Right kidney (tissue), 1 donor: ENCODE results near the gene SUN3.
A peak's percentile ranks its signal among the peaks of the same experiment; 100 is the strongest.

Experiments used
- DNase-seq: peaks from one replicate; pipeline ENCODE4 v3.0.0-alpha.2; 2016

SUN3 gene

GRCh38 chr7:47978790-47979144, 50.1 kb downstream of the SUN3 start:
- DNase-seq, result no peak

- DNase-seq, result no peak
Observed at GRCh38 chr7:47973739-47974138, 55.2 kb downstream of the SUN3 start.

- no peak for DNase-seq
Observed at GRCh38 chr7:47970761-47971160, 58.1 kb downstream of the SUN3 start.

- DNase-seq, result no peak
Observed at GRCh38 chr7:47968847-47969774, 59.8 kb downstream of the SUN3 start.

GRCh38 chr7:47967708-47968107, 61.2 kb downstream of the SUN3 start:
- DNase-seq, result no peak

- DNase-seq, result no peak
Observed at GRCh38 chr7:47967123-47967522, 61.8 kb downstream of the SUN3 start.

GRCh38 chr7:47965456-47965855, 63.5 kb downstream of the SUN3 start:
- DNase-seq, result no peak

- no peak for DNase-seq
Observed at GRCh38 chr7:47962262-47962661, 66.6 kb downstream of the SUN3 start.

- no peak for DNase-seq
Observed at GRCh38 chr7:47957156-47957555, 71.8 kb downstream of the SUN3 start.

- no peak for DNase-seq
Observed at GRCh38 chr7:47956220-47956619, 72.7 kb downstream of the SUN3 start.

GRCh38 chr7:47954231-47954911, 74.5 kb downstream of the SUN3 start:
- DNase-seq, result no peak

- DNase-seq, result no peak
Observed at GRCh38 chr7:47953822-47954221, 75.1 kb downstream of the SUN3 start.

- DNase-seq, result no peak
Observed at GRCh38 chr7:47952224-47952623, 76.7 kb downstream of the SUN3 start.

- DNase-seq, result no peak
Observed at GRCh38 chr7:47951374-47951773, 77.5 kb downstream of the SUN3 start.

GRCh38 chr7:47950714-47951113, 78.2 kb downstream of the SUN3 start:
- DNase-seq, result no peak

- DNase-seq, result no peak
Observed at GRCh38 chr7:47949703-47950102, 79.2 kb downstream of the SUN3 start.

- DNase-seq, result no peak
Observed at GRCh38 chr7:47948141-47948790, 80.6 kb downstream of the SUN3 start, which contains the start of gene PKD1L1. PKD1L1 (minus strand) TSS chr7:47948466; CDS start chr7:47948440, 26 bp downstream.

GRCh38 chr7:47947355-47947749, 81.6 kb downstream of the SUN3 start:
- no peak for DNase-seq

- no peak for DNase-seq
Observed at GRCh38 chr7:47946581-47947354, 82.1 kb downstream of the SUN3 start.

- DNase-seq, result peak; percentile 39
Observed at GRCh38 chr7:47945261-47946015, 83.5 kb downstream of the SUN3 start.

GRCh38 chr7:47944536-47945260, 84.2 kb downstream of the SUN3 start:
- DNase-seq, result no peak
